Activated T-cell treated with anti-CD3 and anti-CD28 coated beads for 24 hours (primary cell): ENCODE measurements around the gene AMPD1.

Experiments
- DNase-seq: peaks from one replicate; pipeline ENCODE4 v3.0.0-alpha.2; 2020; ENCODE audit warnings: low read depth

The AMPD1 gene

GRCh38 chr1:114695430-114696058 lies at the start of gene AMPD1:
Gene AMPD1, minus strand, starts transcription at chr1:114695546. Its CDS starts 75 bp downstream, at chr1:114695471.
- DNase-seq: no peak

- DNase-seq: no peak
Observed at GRCh38 chr1:114741963-114742746, 46.8 kb upstream of the AMPD1 start.

DNA sequence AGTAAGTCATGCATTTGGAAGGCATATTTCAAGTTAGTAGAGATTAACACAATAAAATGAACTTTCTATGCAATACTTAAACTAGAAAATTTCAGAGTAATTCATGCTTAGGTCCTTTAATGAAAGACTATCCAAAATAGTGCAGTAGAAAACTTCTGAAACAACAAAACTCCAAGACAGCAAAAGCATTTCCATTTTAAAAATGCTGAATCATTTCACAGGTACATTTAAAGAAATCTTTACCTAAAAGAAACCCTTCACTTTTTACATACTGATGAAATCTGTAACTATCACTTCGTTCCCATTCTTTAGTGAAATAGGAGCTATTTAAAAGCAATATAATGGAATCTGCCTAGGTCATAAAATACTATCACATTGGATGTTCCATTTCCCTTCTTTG lies 45.0 kb upstream of the AMPD1 start:
- no peak for DNase-seq

GRCh38 chr1:114737314-114737849 lies 42.0 kb upstream of the AMPD1 start:
- DNase-seq: no peak

GRCh38 chr1:114735479-114735878 lies 40.1 kb upstream of the AMPD1 start:
- no peak for DNase-seq

DNA sequence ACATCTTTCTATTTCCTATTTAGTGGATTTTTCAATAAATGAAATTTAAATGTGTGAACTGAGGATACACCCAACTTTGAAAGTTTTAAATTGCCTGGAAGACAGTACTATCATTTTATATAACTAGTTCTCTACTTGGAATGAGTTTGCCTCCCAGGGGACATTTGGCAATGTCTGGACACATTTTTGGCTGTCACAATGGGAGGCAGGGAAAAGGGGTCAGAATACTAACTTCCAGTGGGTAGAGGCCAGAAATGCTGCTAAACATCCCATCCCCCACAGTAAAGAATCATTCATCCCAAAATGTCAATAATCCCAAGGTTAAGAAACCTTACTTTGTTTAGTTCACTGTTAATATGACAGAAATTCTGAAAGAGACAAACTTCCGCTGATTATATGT lies 34.4 kb upstream of the AMPD1 start:
- no peak for DNase-seq

DNA sequence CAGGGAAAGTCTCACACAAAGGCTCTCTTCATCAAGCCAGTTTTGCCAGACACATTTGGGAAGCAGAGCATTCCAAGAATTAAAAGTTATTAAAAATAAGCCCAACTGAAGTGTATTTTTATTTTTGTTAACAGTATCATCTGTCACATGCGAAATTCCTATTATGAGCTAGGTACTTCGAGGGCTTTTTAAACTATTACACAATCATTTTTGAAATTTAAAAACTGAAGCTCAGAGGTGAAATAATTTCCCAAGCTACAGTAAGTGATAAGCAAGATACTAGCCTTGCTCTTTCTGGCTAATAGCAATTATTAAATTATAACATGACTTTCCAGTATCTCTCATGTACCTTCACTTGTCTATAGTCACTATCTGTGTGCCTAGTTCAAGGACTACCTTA lies 33.2 kb upstream of the AMPD1 start:
- DNase-seq: no peak

- DNase-seq: no peak
Observed at GRCh38 chr1:114725230-114725629, 29.9 kb upstream of the AMPD1 start.

DNA sequence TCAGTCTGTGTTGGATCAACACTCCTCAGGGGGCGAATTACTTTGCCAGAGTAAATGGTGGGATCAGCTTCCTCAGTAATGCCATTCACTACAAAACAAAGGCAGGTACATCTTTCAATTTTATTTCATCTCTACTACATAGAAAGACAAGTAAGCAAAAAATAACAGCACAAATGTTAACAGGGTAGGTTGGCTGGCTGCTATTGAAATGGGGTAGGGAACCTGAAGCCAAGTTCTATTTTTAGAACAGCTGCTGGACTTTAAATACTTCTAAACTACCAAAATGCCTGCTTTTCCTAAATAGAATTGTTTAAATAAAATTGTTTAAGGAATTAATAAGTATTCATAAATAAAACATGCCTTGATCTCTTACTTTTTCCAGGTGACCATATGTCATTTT lies 28.6 kb upstream of the AMPD1 start:
- no peak for DNase-seq

DNA sequence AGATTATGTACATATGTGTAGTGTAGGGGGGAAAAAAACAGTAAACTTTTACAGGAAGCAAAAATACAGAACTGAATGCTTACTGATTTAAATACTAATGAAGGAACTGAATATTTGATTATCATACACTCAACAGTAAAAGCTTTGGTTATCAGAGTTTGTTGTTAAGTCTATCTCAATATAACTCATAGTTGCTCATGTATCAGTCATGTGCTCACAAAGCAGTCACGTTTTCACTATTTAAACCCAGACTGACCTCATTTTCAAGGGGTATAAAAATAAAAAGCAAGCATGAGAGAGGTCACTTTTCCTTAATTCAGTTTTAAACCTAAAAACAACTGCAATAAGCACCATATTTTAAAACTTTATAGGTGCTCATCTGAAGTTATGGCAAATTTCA lies 28.1 kb upstream of the AMPD1 start:
- no peak for DNase-seq

GRCh38 chr1:114720492-114720891 lies 25.1 kb upstream of the AMPD1 start:
- DNase-seq: no peak

DNA sequence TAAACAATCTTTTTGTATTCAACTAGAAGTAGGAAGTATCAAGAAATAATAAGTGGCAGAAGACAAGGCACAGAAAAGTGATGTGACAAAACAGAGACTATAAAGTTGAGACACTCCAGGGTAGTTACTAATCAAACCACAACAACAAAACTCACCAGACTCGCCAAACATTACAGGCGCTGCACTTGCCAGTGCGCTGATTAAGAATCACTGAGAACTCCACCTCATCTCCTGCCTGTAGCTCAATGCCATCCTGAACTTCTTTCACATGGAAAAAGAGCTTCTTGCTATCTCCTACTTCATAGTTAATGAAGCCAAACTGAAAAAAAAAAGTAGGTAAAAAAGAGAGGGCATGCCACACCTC lies 24.1 kb upstream of the AMPD1 start:
- DNase-seq: no peak

GRCh38 chr1:114718661-114719423 lies 23.5 kb upstream of the AMPD1 start:
- peak; percentile 16 for DNase-seq

DNA sequence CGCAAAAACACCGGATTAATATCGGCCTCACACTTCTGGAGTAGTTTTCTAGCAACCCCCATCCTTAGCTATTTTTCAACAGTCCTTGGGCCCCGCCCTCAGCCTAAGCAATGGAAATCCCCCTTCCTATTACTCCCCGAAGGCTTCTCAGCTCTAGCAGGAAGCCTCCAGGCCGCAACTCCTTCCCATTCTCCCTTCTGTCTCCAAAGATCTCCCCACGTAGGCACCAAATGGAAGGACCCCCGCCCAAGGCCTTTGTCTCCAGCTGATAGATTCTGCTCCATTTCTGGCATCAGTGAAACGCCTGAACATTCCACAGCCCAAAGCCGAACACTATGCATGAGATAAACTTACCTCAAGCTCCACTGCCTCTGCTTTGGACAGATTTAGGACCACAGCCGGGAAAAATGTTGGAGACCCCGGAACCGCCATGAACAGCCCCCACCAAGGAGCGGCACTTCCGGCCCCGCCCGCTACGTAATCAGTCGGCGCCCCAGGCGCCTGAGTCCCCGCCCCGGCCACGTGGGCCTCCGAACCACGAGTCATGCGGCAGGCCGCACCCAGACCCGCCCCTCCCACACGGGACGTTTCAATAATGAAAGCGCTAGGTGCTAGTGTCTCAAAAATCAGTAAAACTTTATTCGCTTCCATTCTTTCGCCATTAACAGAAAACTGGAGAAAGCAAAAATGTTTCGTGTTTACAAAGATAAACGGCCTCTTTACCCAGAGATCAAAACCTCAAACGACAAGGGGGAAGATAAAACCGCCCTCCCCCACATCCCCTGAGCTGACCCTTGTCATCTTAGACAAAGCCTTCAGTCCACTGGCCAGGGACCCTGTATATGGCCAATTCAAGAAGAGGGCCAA lies 21.2 kb upstream of the AMPD1 start, which contains the start of gene NRAS:
NRAS (minus strand) TSS at position 468 of the 867 bp plus-strand sequence. CDS start 611 bp downstream, outside the sequence.
- peak; percentile 94 for DNase-seq

DNA sequence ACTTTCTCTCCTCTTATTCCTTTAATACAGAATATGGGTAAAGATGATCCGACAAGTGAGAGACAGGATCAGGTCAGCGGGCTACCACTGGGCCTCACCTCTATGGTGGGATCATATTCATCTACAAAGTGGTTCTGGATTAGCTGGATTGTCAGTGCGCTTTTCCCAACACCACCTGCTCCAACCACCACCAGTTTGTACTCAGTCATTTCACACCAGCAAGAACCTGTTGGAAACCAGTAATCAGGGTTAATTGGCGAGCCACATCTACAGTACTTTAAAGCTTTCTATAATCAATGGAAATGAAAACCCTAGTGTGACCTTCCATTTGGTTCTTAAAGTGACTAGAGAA lies 20.6 kb upstream of the AMPD1 start:
- no peak for DNase-seq

DNA sequence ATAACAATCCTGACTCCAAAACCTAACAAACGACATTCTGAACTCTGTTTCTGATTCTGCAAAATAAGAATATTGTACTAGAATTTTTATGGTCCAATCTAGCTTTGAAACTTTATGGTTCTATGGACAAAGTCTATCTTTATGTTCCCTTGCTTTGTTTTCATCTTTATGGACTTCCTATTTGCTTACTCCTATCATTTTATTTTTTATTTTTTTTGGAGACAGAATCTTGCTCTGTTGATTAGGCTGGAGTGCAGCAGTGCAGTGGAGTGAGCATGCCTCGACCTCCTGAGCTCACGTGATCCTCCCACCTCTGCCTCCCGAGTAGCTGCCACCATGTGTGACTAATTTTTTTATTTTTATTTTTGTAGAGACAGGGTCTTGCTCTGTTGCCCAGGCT lies 17.6 kb upstream of the AMPD1 start:
- DNase-seq: no peak

- no peak for DNase-seq
Observed at GRCh38 chr1:114710360-114710759, 15.0 kb upstream of the AMPD1 start.

GRCh38 chr1:114707604-114708003 lies 12.3 kb upstream of the AMPD1 start:
- DNase-seq: no peak

- DNase-seq: no peak
Observed at GRCh38 chr1:114703242-114703641, 7.9 kb upstream of the AMPD1 start.

GRCh38 chr1:114702737-114703136 lies 7.4 kb upstream of the AMPD1 start:
- no peak for DNase-seq

GRCh38 chr1:114701931-114702330 lies 6.6 kb upstream of the AMPD1 start:
- DNase-seq: no peak
